Prostate gland (tissue), 2 donors: ENCODE measurements around the gene SMYD3. TPM values are rescaled to one million over a fixed set of nuclear protein-coding genes. Genes with fewer than 3 reads are reported as not detected.
"Not testable (repeated sequence)": the region's sequence is repeated elsewhere in the genome, so short reads cannot be mapped to it uniquely, and the experiment has no call there.

Source experiments
- DNase-seq: peaks from one replicate; pipeline ENCODE4 v3.0.0-alpha.2; 2019; ENCODE audit warnings: low spot score
- H3K27ac ChIP-seq, 2 donors: fragments of 200-600 bp; sonication (generic); 2 replicates each; pipeline ENCODE4 v1.5.1; 2017 to 2019
- H3K27me3 ChIP-seq: fragments of 200-600 bp; sonication (generic); replicated peaks from 2 replicates; pipeline ENCODE4 v1.5.1; 2019; ENCODE audit not compliant: insufficient read depth
- H3K36me3 ChIP-seq, 2 donors: fragments of 200-600 bp; sonication (generic); 1 replicate in 1 of 2; 2 replicates in 1 of 2; pipeline versions ENCODE4 v1.5.1 to v1.8.1; 2017 to 2019
- H3K4me1 ChIP-seq: fragments of 200-600 bp; sonication (generic); replicated peaks from 2 replicates; pipeline ENCODE4 v1.5.1; 2019
- H3K4me3 ChIP-seq, 2 donors: fragments of 200-600 bp; sonication (generic); 2 replicates each; pipeline ENCODE4 v1.5.1; 2017 to 2019
- H3K9me3 ChIP-seq: fragments of 200-600 bp; sonication (generic); 2 replicates; pipeline ENCODE4 v1.5.1; 2017
- POLR2A ChIP-seq: fragments of 450-650 bp; IDR thresholded peaks from one replicate; pipeline ENCODE4 v1.6.1; 2016; ENCODE audit warnings: antibody characterized with exemption, mild to moderate bottlenecking
- POLR2AphosphoS5 ChIP-seq: sonication (generic); formaldehyde crosslinking; IDR thresholded peaks from one replicate; pipeline ENCODE4 v1.6.1; 2017; ENCODE audit warnings: antibody characterized with exemption
- WGBS: methylation state at CpG from one replicate; pipeline ENCODE4 v1.1.5; 2018; 5-methylcytosine and 5-hydroxymethylcytosine counted together
- intact Hi-C: fragments of 100-400 bp; cut with DNase I; formaldehyde crosslinking; loops from one replicate; pipeline ENCODE4 v1.14.2; 2022
- total RNA-seq, 2 donors: library from RNA; depleted of rRNA; stranded (reverse); fragments of >200 nt; gene quantifications; one replicate each; pipeline ENCODE4 v1.1.0, GENCODE V29; 2016
- TF ChIP-seq, protein P1 (sequence below), 4 experiments: fragments of 200-600 bp in 2 of 4; fragments of 450-650 bp in 2 of 4; sonication (generic) in 2 of 4; IDR thresholded peaks; 1 replicate in 3 of 4; 2 replicates in 1 of 4; pipeline ENCODE4 v1.5.1; 2016 to 2019; ENCODE audit warnings: antibody characterized with exemption in 4 of 4, mild to moderate bottlenecking in 2 of 4, moderate library complexity in 2 of 4

The SMYD3 gene
- total RNA-seq, 2 donors from 2014 or later, result 19.8 to 23.9 TPM

DNA sequence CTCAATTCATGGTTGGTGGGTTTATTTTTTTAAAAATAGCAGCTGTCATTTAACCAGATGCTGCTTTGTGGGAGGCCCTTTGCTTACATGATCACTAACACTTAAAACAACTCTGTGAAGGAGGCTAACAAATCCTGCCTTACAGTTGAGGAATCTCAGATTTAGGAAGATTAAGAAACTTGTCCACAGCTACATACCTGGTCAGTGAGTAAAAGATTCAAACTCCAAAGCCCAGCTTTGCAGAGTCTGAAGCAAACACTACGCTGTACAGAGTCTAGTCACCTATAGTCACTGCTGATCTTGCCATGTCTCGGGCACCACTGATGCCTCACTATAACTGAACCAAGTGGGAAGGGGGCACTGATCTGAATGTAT is 535.4 kb downstream of the SMYD3 start:
- intact Hi-C loops, result no loop called here
- TF ChIP-seq, protein P1, sequence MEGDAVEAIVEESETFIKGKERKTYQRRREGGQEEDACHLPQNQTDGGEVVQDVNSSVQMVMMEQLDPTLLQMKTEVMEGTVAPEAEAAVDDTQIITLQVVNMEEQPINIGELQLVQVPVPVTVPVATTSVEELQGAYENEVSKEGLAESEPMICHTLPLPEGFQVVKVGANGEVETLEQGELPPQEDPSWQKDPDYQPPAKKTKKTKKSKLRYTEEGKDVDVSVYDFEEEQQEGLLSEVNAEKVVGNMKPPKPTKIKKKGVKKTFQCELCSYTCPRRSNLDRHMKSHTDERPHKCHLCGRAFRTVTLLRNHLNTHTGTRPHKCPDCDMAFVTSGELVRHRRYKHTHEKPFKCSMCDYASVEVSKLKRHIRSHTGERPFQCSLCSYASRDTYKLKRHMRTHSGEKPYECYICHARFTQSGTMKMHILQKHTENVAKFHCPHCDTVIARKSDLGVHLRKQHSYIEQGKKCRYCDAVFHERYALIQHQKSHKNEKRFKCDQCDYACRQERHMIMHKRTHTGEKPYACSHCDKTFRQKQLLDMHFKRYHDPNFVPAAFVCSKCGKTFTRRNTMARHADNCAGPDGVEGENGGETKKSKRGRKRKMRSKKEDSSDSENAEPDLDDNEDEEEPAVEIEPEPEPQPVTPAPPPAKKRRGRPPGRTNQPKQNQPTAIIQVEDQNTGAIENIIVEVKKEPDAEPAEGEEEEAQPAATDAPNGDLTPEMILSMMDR (IDR thresholded peaks at IDR 0.05), result no peak
- TF ChIP-seq POLR2A (no peak), POLR2AphosphoS5 (no peak)
- DNase-seq, result no peak
- H3K27ac ChIP-seq, result no peak overlapping the region
- 93% methylated on average over 2 of the region's 2 CpGs for WGBS
- H3K36me3 ChIP-seq, result no peaks in the 10 kb centered on the region
- no peaks in the 10 kb centered on the region for H3K27me3 ChIP-seq
- no peak overlapping the region for H3K4me3 ChIP-seq
- no peaks in the 10 kb centered on the region for H3K4me1 ChIP-seq
- no peaks in the 10 kb centered on the region for H3K9me3 ChIP-seq

DNA sequence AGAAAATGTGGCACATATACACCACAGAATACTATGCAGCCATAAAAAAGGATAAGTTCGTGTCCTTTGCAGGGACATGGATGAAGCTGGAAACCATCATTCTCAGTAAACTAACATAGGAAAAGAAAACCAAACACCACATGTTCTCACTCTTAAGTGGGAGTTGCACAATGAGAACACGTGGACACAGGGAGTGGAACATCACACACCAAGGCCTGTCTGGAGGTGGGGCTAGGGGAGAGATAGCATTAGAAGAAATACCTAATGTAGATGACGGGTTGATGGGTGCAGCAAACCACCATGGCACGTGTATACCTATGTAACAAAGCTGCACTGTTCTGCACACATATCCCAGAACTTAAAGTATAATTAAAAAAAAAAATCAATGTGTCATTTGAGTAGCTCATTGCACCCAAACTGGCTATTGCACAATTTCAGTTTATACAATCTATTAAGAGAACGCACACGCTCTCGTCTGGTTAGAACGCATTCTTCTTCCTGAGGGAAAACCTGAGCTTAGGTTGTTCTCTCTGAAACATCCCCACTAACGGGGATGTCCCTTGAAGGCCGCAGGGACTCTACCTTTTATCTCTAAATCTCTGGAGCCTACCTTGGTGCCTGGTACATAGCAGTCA is 535.9 kb downstream of the SMYD3 start:
- H3K9me3 ChIP-seq, H3K4me3 ChIP-seq, H3K4me1 ChIP-seq, H3K36me3 ChIP-seq, DNase-seq, H3K27me3 ChIP-seq, intact Hi-C loops, H3K27ac ChIP-seq: not testable (repeated sequence)
- WGBS, result 96% methylated on average over 10 of the region's 10 CpGs

DNA sequence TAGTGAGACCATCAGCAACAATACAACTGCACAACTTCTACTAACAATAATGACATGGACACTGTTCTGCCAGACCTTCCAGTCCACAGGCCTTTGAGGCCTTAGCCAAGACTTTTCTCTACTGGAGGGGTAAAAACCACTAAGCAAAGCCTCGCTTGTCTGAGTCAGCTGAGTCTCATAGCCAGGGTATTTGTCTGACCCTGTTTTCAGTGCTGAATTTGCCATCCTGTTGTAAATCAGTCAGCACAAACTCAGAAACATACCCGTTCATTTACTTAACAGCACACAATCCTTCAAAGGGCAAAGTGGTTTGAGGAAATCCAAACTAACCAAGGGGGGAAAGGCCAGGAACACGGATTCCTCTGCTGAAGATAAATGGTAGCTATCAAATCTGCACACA is 537.8 kb downstream of the SMYD3 start:
- no peaks in the 10 kb centered on the region for H3K4me1 ChIP-seq
- intact Hi-C loops, result loop anchor here (10.0 kb wide), 1 partner anchor 164 kb away; no protein-coding TSS in a partner anchor
- H3K9me3 ChIP-seq, result no peaks in the 10 kb centered on the region
- peak overlapping the region in 1 of 2 donors; percentile 41 for H3K27ac ChIP-seq
- 25% methylated on average over 3 of the region's 3 CpGs for WGBS
- H3K27me3 ChIP-seq, result no peaks in the 10 kb centered on the region
- DNase-seq, result no peak
- H3K36me3 ChIP-seq, result no peaks in the 10 kb centered on the region
- no peak overlapping the region for H3K4me3 ChIP-seq
- TF ChIP-seq, protein P1 (IDR thresholded peaks at IDR 0.05), result no peak
- TF ChIP-seq POLR2AphosphoS5 (no peak), POLR2A (no peak)

DNA sequence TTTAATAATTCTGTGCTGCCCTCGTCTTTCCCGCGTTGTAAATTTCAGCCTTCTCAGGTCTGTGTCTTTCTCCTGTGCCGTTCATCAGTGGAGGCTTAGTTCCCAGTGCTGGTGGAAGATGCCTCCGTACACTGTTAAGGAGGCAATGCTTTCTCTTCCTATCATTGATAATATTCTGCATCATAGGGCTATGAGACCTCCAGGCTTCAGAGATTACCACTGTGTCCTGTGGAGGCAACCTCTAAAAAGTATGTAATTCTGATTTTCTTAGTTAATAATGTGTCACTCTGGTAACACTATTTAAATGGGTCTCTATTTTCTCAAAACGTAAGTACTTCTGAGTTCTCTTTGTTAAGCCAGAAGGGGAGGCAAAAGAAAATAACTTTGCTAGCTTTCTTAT is 538.3 kb downstream of the SMYD3 start:
- 92% methylated on average over 6 of the region's 6 CpGs for WGBS
- no peak for DNase-seq
- H3K27me3 ChIP-seq, result no peaks in the 10 kb centered on the region
- no peaks in the 10 kb centered on the region for H3K4me1 ChIP-seq
- H3K36me3 ChIP-seq, result no peaks in the 10 kb centered on the region
- H3K9me3 ChIP-seq, result no peaks in the 10 kb centered on the region
- intact Hi-C loops, result loop anchor here (10.0 kb wide), 1 partner anchor 164 kb away; no protein-coding TSS in a partner anchor
- peak overlapping the region in 1 of 2 donors; percentile 41 for H3K27ac ChIP-seq
- H3K4me3 ChIP-seq, result no peak overlapping the region
- TF ChIP-seq, protein P1 (IDR thresholded peaks at IDR 0.05), result no peak
- TF ChIP-seq POLR2AphosphoS5 (no peak), POLR2A (no peak)

DNA sequence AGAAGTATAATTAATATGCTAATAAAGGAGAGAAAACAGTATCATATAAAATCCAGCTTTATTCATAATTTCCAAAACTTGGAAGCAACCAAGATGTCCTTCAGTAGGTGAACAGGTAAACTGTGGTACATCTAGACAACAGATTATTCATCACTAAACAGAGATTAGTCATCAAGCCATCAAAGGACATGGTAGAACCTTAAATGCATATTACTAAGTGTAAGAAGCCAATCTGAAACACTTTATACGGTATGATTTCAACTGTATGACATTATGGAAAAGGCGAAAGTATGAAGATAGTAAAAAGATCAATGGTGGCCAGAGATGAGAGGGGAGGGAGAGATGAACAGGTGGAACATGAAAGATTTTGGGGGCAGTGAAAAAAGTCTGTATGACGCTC is 541.7 kb downstream of the SMYD3 start:
- Histone ChIP-seq H3K36me3 (no peaks in the 10 kb centered on the region), H3K9me3 (no peaks in the 10 kb centered on the region), H3K4me1 (no peaks in the 10 kb centered on the region), H3K27me3 (no peaks in the 10 kb centered on the region), H3K27ac (no peak overlapping the region), H3K4me3 (no peak overlapping the region)
- intact Hi-C loops, result loop anchor here (10.0 kb wide), 1 partner anchor 161 kb away; no protein-coding TSS in a partner anchor
- no peak for DNase-seq
- TF ChIP-seq POLR2A (no peak), POLR2AphosphoS5 (no peak)
- TF ChIP-seq, protein P1 (IDR thresholded peaks at IDR 0.05), result no peak
- 95% methylated on average over 3 of the region's 3 CpGs for WGBS
